Measurements from ENCODE around the gene VPS37D. TPM values are rescaled to one million over a fixed set of nuclear protein-coding genes. Genes with fewer than 3 reads are reported as not detected.

Gene VPS37D
- polyA plus RNA-seq, 1 donor = 4.5 TPM

DNA sequence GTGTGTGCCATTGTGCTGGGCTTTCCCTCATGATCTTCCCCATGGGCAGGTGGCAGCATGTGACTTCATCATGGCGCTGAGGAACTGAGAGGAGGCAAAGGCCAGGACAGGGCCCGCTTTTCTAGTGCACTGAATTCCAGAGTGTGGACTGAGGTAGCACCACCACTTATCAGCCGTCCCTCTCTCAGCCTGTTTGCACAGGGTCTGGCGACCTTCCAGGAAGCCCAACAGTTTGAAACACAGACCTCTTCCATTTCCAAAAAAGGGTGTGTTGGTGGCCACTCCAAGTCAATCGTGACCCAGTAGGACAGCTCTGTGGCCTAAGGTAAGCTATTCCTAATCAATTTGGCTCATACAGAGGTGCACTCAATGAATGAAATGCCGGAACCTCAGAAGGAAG, 11.2 kb downstream of the VPS37D start:
- no CpG with 5 or more reads among the region's 6 CpGs for WGBS (ENCODE audit: insufficient coverage, low lambda C conversion rate)
- Histone ChIP-seq H3K4me1 (ENCODE audit: control insufficient read depth, insufficient read depth, low read length) (peaks cover 12% of the 10 kb centered on the region), H3K36me3 (ENCODE audit: control insufficient read depth, insufficient read depth, low read length) (peaks cover 9% of the 10 kb centered on the region), H3K4me3 (ENCODE audit: low read length) (no peak overlapping the region), H3K27me3 (ENCODE audit: control insufficient read depth, insufficient read depth, low read length) (no peaks in the 10 kb centered on the region), H3K27ac (ENCODE audit: low read length) (no peak overlapping the region), H3K9me3 (ENCODE audit: control insufficient read depth, low read depth, low read length) (no peaks in the 10 kb centered on the region)
- DNase-seq = no peak

DNA sequence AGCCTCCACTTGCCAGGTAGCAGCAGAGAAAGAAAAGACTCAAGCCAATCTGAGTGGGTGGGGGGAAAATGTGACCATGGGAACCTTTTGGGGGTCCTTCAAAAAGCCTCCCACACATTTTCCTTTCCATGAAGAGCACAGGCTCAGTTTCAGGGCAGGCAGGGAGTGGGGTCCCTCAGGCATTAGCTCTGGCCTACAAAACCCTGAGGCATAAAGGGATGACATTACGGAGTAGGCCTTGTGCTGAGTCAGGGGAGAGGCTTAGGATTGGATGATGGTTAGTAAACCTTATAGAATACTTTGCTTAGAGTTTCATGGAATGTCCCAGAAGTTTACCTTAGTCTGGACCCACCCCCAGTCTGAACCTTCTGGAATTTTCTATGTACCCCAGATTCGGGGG, 12.1 kb downstream of the VPS37D start:
- no peaks in the 10 kb centered on the region for H3K27me3 ChIP-seq (ENCODE audit: control insufficient read depth, insufficient read depth, low read length)
- no peak overlapping the region for H3K27ac ChIP-seq (ENCODE audit: low read length)
- peaks cover 15% of the 10 kb centered on the region for H3K4me1 ChIP-seq (ENCODE audit: control insufficient read depth, insufficient read depth, low read length)
- no peaks in the 10 kb centered on the region for H3K9me3 ChIP-seq (ENCODE audit: control insufficient read depth, low read depth, low read length)
- peaks cover 9% of the 10 kb centered on the region for H3K36me3 ChIP-seq (ENCODE audit: control insufficient read depth, insufficient read depth, low read length)
- no CpG with 5 or more reads among the region's 2 CpGs for WGBS (ENCODE audit: insufficient coverage, low lambda C conversion rate)
- H3K4me3 ChIP-seq (ENCODE audit: low read length) = no peak overlapping the region
- DNase-seq = no peak

DNA sequence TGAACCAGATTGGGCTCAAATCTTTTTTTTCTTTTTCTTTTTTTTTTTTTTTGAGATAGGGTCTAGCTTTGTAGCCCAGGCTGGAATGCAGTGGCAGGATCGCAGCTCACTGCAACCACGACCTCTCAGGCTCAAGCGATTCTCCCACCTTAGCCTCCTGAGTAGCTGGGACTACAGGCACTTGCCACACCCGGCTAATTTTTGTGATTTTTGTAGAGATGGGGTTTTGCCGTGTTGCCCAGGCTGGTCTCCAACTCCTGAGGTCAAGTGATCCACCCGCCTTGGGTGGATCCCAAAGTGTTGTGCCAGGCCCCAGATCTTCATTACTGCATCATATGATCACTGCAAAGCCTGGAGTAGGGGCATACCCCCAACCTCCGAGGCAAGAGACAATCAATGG, 12.9 kb downstream of the VPS37D start:
- no CpG with 5 or more reads among the region's 7 CpGs for WGBS (ENCODE audit: insufficient coverage, low lambda C conversion rate)
- H3K27me3 ChIP-seq (ENCODE audit: control insufficient read depth, insufficient read depth, low read length) = no peaks in the 10 kb centered on the region
- peaks cover 15% of the 10 kb centered on the region for H3K4me1 ChIP-seq (ENCODE audit: control insufficient read depth, insufficient read depth, low read length)
- no peak for DNase-seq
- no peak overlapping the region for H3K27ac ChIP-seq (ENCODE audit: low read length)
- no peaks in the 10 kb centered on the region for H3K9me3 ChIP-seq (ENCODE audit: control insufficient read depth, low read depth, low read length)
- no peak overlapping the region for H3K4me3 ChIP-seq (ENCODE audit: low read length)
- H3K36me3 ChIP-seq (ENCODE audit: control insufficient read depth, insufficient read depth, low read length) = peaks cover 11% of the 10 kb centered on the region

DNA sequence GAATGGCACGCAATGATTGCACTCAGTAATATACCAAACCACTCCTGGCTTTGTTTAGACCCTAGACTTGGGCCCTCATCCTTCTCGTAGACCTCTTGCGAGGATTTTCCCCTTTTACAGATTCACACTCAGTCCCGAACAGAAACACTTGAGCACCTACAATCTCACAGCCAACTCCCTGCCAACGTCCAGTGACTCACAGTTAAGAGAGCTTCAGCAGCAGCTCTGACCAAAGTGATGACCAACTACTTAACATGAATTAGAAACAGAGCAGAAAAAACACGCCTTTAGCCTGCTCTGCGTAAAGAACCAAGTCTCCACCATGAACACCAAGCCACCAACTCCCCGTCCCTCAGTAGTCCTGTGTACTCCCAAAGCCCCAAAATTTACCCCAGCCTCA, 13.4 kb downstream of the VPS37D start:
- no peak overlapping the region for H3K4me3 ChIP-seq (ENCODE audit: low read length)
- H3K36me3 ChIP-seq (ENCODE audit: control insufficient read depth, insufficient read depth, low read length) = peaks cover 11% of the 10 kb centered on the region
- H3K4me1 ChIP-seq (ENCODE audit: control insufficient read depth, insufficient read depth, low read length) = peaks cover 15% of the 10 kb centered on the region
- no peaks in the 10 kb centered on the region for H3K27me3 ChIP-seq (ENCODE audit: control insufficient read depth, insufficient read depth, low read length)
- WGBS (ENCODE audit: insufficient coverage, low lambda C conversion rate) = no CpG with 5 or more reads among the region's 8 CpGs
- no peak for DNase-seq
- H3K27ac ChIP-seq (ENCODE audit: low read length) = no peak overlapping the region
- no peaks in the 10 kb centered on the region for H3K9me3 ChIP-seq (ENCODE audit: control insufficient read depth, low read depth, low read length)

DNA sequence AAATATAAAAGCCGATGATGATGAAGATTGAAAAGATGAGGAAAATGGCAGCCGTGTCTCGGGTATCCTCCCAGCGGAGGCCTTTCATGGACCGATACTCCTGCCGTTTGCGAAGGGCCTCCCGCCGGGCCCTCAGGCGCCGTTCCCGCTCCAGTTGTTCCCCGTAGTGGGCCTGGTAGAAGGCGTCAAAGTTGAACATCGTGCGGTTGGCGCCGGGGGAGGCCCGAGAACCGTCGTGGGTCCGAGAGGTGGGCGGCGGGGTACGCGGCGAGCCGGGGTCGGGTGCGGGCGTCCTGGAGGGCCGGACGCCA, 15.1 kb downstream of the VPS37D start:
- Histone ChIP-seq H3K27me3 (ENCODE audit: control insufficient read depth, insufficient read depth, low read length) (no peaks in the 10 kb centered on the region), H3K4me1 (ENCODE audit: control insufficient read depth, insufficient read depth, low read length) (peaks cover 15% of the 10 kb centered on the region), H3K9me3 (ENCODE audit: control insufficient read depth, low read depth, low read length) (no peaks in the 10 kb centered on the region), H3K36me3 (ENCODE audit: control insufficient read depth, insufficient read depth, low read length) (peaks cover 24% of the 10 kb centered on the region), H3K4me3 (ENCODE audit: low read length) (peak overlapping the region; percentile 99), H3K27ac (ENCODE audit: low read length) (peak overlapping the region; percentile 83)
- DNase-seq = no peak
- no CpG with 5 or more reads among the region's 33 CpGs for WGBS (ENCODE audit: insufficient coverage, low lambda C conversion rate)

DNA sequence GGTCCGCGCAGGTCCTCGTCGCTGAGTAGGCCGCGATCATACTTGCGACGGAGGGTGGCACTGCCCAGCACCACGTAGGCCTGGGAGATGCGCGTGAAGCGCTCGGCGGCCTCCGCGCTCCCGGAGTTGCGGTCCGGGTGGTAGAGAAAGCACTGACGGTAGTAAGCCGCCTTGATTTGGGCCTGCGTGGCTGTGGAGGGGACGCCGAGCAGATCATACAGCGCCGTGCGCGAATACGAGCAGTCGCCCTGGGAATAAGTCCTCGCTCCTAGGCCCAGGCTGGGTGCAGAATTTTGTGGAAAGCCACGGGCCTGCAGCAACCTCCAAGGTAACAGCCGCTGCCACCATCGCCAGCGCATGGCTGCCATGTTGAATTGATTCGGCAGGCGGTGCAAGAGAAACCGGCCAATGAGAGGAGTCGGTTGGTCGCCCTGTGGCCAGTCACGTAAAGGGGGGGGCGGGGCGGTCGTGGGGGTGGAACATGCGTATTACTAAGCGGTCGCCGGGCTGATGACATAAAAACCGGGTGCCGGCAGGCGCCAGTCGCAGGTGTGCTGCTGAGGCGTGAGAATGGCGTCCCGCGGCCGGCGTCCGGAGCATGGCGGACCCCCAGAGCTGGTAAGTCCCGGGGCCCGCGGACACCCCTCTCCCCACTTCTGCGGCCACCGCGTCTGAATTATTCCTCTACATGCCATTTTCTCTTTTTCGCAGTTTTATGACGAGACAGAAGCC, 15.6 kb downstream of the VPS37D start, which contains the start of the genes BUD23 and DNAJC30:
BUD23 (plus strand) TSS at position 542 of the 732 bp plus-strand sequence; CDS start at position 571, 29 bp downstream.
DNAJC30 (minus strand) TSS at position 398 of the 732 bp plus-strand sequence; CDS start at position 368, 30 bp downstream.
- Histone ChIP-seq H3K27me3 (ENCODE audit: control insufficient read depth, insufficient read depth, low read length) (no peaks in the 10 kb centered on the region), H3K4me3 (ENCODE audit: low read length) (peak within 1 kb of the TSS; percentile 99), H3K27ac (ENCODE audit: low read length) (peak within 1 kb of the TSS; percentile 83), H3K36me3 (ENCODE audit: control insufficient read depth, insufficient read depth, low read length) (peaks cover 21% of the 10 kb centered on the region), H3K9me3 (ENCODE audit: control insufficient read depth, low read depth, low read length) (no peaks in the 10 kb centered on the region), H3K4me1 (ENCODE audit: control insufficient read depth, insufficient read depth, low read length) (peaks cover 15% of the 10 kb centered on the region)
- WGBS (ENCODE audit: insufficient coverage, low lambda C conversion rate) = no CpG with 5 or more reads among the region's 68 CpGs
- DNase-seq = peak; percentile 94 to 96

DNA sequence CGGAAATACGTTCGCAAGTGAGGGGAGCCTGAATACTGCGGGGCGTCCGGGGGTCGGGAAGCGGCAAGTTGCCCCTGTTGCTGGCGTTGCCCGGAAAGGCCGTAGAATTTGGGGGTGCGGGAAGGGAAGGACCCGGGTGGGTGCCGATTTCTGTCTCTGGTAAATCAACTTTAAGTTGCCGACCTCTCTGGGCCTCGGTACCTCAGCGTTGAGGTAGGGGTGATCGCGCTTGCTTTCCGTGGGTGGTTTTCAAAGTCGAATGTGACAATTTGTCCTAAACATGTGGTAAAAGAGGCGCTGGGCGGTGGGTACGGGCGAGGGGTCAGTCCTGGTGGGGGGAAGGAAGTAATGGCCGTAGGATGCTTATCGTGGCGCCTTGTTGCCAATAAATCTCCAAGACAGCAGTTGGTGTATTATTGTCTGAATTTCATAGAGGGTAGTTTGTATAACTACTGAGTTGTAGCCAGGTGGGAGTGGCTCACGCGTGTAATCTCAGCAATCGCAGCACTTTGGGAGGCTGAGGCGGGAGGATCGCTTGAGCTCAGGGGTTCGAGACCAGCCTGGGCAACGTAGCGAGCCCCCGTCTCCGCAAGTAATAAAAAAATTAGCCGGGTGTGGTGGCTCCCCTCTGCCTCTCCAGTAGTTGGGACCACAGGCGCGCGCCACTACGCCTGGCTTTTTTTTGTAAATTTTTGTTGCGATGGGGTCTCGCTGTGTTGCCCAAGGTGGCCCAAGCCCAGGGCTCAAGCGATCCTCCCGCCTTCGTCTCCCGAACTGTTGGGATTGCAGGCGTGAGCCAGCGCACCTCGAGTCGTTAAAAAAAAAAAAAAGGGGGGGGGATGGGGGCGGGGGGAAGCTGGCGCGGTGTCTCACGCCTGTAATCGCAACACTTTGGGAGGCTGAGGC, 16.4 kb downstream of the VPS37D start:
- Histone ChIP-seq H3K9me3 (ENCODE audit: control insufficient read depth, low read depth, low read length) (no peaks in the 10 kb centered on the region), H3K4me1 (ENCODE audit: control insufficient read depth, insufficient read depth, low read length) (peaks cover 15% of the 10 kb centered on the region), H3K27ac (ENCODE audit: low read length) (peak overlapping the region; percentile 54), H3K4me3 (ENCODE audit: low read length) (peak overlapping the region; percentile 99), H3K36me3 (ENCODE audit: control insufficient read depth, insufficient read depth, low read length) (peaks cover 26% of the 10 kb centered on the region), H3K27me3 (ENCODE audit: control insufficient read depth, insufficient read depth, low read length) (no peaks in the 10 kb centered on the region)
- WGBS (ENCODE audit: insufficient coverage, low lambda C conversion rate) = no CpG with 5 or more reads among the region's 58 CpGs
- DNase-seq = no peak

DNA sequence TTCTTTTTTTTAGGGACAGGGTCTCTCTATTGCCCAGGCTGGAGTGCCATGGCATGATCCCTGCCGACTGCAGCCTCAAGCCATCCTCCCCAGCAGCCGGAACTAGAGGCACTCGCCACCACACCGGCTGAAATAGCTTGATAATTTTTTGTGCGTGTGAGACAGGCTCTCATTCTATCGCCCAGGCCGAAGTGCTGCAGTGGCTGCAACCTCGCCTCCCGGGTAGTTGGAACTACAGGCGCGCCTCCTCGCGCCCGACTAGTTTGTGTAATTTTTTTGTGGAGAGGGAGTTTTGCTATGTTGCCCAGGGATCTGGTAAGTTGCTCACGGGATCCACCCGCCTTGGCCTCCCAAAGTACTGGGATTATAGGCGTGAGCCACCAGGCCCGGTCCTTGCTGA, 17.7 kb downstream of the VPS37D start:
- Histone ChIP-seq H3K4me3 (ENCODE audit: low read length) (no peak overlapping the region), H3K27me3 (ENCODE audit: control insufficient read depth, insufficient read depth, low read length) (no peaks in the 10 kb centered on the region), H3K27ac (ENCODE audit: low read length) (no peak overlapping the region), H3K9me3 (ENCODE audit: control insufficient read depth, low read depth, low read length) (no peaks in the 10 kb centered on the region), H3K36me3 (ENCODE audit: control insufficient read depth, insufficient read depth, low read length) (peaks cover 37% of the 10 kb centered on the region), H3K4me1 (ENCODE audit: control insufficient read depth, insufficient read depth, low read length) (peaks cover 15% of the 10 kb centered on the region)
- DNase-seq = no peak
- 100% methylated on average over 2 of the region's 18 CpGs for WGBS (ENCODE audit: insufficient coverage, low lambda C conversion rate)

DNA sequence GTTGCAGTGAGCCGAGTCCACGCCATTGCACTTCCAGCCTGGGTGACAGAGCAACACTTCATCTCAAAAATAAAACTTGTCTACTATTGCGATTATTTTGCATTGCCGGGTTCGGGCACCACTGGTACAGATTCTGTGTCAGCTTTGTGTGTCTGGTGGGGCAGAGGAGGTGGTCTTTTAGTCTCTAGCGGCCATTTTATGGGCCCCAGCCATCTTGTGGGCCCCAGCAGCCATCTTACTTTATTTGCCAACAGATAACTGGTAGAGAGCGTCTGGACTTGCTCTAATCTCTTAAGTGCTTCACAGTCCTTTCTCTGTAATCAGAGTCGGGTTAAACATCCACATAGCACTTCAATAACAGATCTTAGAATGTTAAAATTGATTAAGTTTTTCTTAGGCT, 20.7 kb downstream of the VPS37D start:
- H3K27me3 ChIP-seq (ENCODE audit: control insufficient read depth, insufficient read depth, low read length) = no peaks in the 10 kb centered on the region
- H3K4me1 ChIP-seq (ENCODE audit: control insufficient read depth, insufficient read depth, low read length) = peaks cover 3% of the 10 kb centered on the region
- no peak overlapping the region for H3K4me3 ChIP-seq (ENCODE audit: low read length)
- H3K27ac ChIP-seq (ENCODE audit: low read length) = no peak overlapping the region
- 67% methylated on average over 1 of the region's 8 CpGs for WGBS (ENCODE audit: insufficient coverage, low lambda C conversion rate)
- peaks cover 62% of the 10 kb centered on the region for H3K36me3 ChIP-seq (ENCODE audit: control insufficient read depth, insufficient read depth, low read length)
- H3K9me3 ChIP-seq (ENCODE audit: control insufficient read depth, low read depth, low read length) = no peaks in the 10 kb centered on the region
- DNase-seq = no peak

DNA sequence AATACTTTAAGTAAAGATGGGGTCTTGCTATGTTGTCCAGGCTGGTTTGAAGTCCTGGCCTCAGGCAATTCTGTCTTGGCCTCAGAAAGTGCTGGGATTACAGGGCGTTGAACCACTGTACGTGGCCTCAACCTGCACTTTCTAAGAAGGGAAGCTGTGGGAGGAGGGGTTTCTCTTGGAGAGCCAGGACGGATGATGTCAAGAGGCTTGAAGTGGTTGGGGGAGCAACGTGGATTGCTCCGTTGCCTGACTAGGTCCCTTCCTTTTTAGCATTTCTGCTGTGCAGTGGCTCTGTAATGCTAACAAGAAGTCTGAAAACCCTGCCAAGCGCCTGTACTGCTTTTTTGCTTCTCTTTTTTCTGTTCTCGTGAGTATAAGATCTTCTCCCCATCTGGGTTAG, 23.0 kb downstream of the VPS37D start:
- DNase-seq = no peak
- Histone ChIP-seq H3K4me1 (ENCODE audit: control insufficient read depth, insufficient read depth, low read length) (no peaks in the 10 kb centered on the region), H3K27ac (ENCODE audit: low read length) (no peak overlapping the region), H3K36me3 (ENCODE audit: control insufficient read depth, insufficient read depth, low read length) (peaks cover 81% of the 10 kb centered on the region), H3K27me3 (ENCODE audit: control insufficient read depth, insufficient read depth, low read length) (no peaks in the 10 kb centered on the region), H3K4me3 (ENCODE audit: low read length) (no peak overlapping the region), H3K9me3 (ENCODE audit: control insufficient read depth, low read depth, low read length) (no peaks in the 10 kb centered on the region)
- WGBS (ENCODE audit: insufficient coverage, low lambda C conversion rate) = no CpG with 5 or more reads among the region's 7 CpGs

Data from large intestine (tissue), 3 donors.